ENCODE results near the gene ZNF785.

ZNF785 gene

DNA sequence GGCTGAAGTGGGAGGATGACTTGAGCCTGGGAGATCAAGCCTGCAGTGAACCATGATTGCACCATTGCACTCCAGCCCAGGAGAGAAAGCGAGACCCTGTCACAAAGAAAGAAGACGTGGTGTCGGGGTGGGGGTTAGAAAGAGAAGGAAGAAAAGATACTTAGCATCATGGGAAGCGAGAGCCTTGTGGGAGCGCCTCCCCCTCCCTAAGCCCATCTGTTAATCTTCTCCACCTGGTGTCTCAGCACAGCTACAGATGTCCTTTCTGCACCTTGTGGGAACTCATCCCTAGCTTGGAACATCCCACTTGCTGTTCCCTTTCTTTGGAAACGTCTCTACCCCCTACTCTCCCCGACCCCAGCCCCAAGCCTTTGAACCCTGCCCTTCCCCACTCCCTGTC is 20.0 kb downstream of the ZNF785 start:
- TF ChIP-seq POLR2A (IDR thresholded peaks at IDR 0.05; ENCODE audit: low read length): no peak
- no peak for TF ChIP-seq GATA1 (IDR thresholded peaks at IDR 0.05; ENCODE audit: low read depth, low read length)
- no peak for DNase-seq

- DNase-seq: no peak
- TF ChIP-seq POLR2A (IDR thresholded peaks at IDR 0.05; ENCODE audit: low read length) (no peak), GATA1 (IDR thresholded peaks at IDR 0.05; ENCODE audit: low read depth, low read length) (no peak)
Measured at GRCh38 chr16:30562021-30562420, 23.5 kb downstream of the ZNF785 start.

DNA sequence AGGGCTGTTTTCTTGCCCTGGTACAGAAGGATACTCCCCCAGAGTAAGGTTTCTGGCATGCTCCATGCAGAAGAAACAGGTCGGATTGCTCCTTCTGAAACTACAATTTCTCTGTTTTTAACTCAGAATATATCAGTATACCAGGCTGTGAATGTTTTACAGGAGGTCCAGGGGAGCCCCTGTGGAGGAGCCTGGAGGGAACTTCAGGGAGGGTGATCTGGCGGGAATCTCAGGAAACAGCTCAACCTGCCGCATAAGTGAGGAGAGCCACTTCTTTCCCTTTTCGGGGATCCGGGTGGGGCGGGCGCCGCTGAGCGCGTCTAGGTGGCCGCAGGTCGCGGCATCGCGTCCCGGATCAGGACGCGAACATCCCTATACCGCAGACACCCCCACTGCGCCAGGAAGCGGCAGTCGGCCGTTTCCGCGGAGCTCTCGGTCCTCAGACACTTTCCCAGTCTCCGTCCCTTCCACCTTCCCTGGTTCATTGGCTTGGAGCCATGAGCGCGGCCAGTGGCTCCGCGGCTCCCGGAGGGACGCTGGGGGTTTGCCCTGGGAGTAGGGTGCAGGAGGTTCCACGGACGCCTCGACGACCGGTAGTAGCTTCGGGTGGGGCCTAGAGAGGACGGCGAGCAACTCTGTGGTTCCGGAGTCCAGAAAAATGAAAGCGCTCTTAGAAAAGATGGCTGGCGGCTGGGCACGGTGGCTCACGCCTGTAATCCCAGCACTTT is 24.2 kb downstream of the ZNF785 start:
- no peak for TF ChIP-seq GATA1 (IDR thresholded peaks at IDR 0.05; ENCODE audit: low read depth, low read length)
- TF ChIP-seq POLR2A (IDR thresholded peaks at IDR 0.05; ENCODE audit: low read length): peak; percentile 34
- no peak for DNase-seq

- DNase-seq: no peak
- TF ChIP-seq POLR2A (IDR thresholded peaks at IDR 0.05; ENCODE audit: low read length): no peak
- TF ChIP-seq GATA1 (IDR thresholded peaks at IDR 0.05; ENCODE audit: low read depth, low read length): no peak
Measured at GRCh38 chr16:30559690-30560089, 25.8 kb downstream of the ZNF785 start.

- TF ChIP-seq POLR2A (IDR thresholded peaks at IDR 0.05; ENCODE audit: low read length): no peak
- no peak for TF ChIP-seq GATA1 (IDR thresholded peaks at IDR 0.05; ENCODE audit: low read depth, low read length)
- no peak for DNase-seq
Measured at GRCh38 chr16:30558789-30559377, 26.6 kb downstream of the ZNF785 start.

- TF ChIP-seq GATA1 (IDR thresholded peaks at IDR 0.05; ENCODE audit: low read depth, low read length): no peak
- peak; percentile 58 for TF ChIP-seq POLR2A (IDR thresholded peaks at IDR 0.05; ENCODE audit: low read length)
- DNase-seq: peak; percentile 98 to 99
Measured at GRCh38 chr16:30557957-30558788, 27.3 kb downstream of the ZNF785 start, which contains the start of gene ZNF764. Gene ZNF764, minus strand, starts transcription at chr16:30558374. Its CDS starts 192 bp downstream, at chr16:30558182.

- TF ChIP-seq GATA1 (IDR thresholded peaks at IDR 0.05; ENCODE audit: low read depth, low read length): no peak
- no peak for TF ChIP-seq POLR2A (IDR thresholded peaks at IDR 0.05; ENCODE audit: low read length)
- no peak for DNase-seq
Measured at GRCh38 chr16:30557707-30557956, 27.9 kb downstream of the ZNF785 start.

DNA sequence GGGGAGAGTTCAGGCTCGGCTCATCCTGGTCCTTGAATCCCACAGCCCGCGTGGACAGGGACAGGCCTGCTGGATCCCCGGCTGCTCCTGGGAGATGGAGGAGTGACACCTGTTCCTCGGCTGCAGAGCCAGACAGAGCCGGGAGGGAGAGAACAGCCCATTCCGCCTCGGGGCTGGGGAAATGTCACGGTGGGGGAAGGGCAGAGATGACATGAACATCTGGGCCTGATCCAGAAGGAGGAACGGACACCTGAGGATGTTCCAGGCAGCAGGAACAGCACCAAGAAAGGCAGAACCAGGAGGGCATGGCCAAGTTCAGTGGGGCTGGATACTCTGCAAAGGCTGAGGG is 29.4 kb downstream of the ZNF785 start:
- no peak for DNase-seq
- TF ChIP-seq GATA1 (IDR thresholded peaks at IDR 0.05; ENCODE audit: low read depth, low read length) (no peak), POLR2A (IDR thresholded peaks at IDR 0.05; ENCODE audit: low read length) (no peak)

- no peak for DNase-seq
- no peak for TF ChIP-seq GATA1 (IDR thresholded peaks at IDR 0.05; ENCODE audit: low read depth, low read length)
- no peak for TF ChIP-seq POLR2A (IDR thresholded peaks at IDR 0.05; ENCODE audit: low read length)
Measured at GRCh38 chr16:30555315-30556124, 30.0 kb downstream of the ZNF785 start.

DNA sequence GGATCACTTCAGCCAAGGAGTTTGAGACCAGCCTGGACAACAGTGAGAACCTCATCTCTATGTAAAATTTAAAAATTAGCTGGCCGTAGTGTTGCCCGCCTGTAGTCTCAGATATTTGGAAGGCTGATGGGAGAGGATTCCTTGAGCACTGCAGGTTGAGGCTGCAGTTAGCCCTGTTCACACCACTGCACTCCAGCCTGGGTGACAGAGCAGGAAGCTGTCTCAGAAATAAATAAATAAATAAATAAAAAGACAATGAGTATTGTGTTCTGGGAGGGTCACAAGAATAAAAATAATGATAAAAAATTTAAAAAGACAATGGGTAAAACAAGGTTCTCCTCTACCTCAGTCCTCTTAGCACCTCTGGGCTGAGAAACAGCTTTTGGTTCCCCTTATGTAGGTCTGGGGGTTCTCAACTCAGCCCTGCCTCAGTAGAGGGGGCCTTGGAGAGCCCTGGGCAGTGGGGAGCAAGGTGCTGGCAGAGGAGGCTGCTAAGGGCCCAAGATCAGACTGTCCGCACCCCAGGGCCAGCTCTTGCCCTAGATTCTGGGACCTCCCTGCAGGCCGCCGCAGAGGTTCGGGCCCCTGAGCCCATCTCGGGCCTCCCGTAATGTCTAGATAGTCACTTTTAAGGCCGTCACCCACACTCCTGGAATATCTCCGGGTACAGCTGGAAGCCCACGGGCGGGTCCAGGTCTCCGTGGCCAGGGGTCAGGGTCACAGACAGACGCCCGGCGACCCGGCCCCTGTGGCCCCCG is 30.8 kb downstream of the ZNF785 start:
- TF ChIP-seq GATA1 (IDR thresholded peaks at IDR 0.05; ENCODE audit: low read depth, low read length) (no peak), POLR2A (IDR thresholded peaks at IDR 0.05; ENCODE audit: low read length) (no peak)

GRCh38 chr16:30553393-30553899 is 32.1 kb downstream of the ZNF785 start:
- no peak for DNase-seq
- TF ChIP-seq POLR2A (IDR thresholded peaks at IDR 0.05; ENCODE audit: low read length) (no peak), GATA1 (IDR thresholded peaks at IDR 0.05; ENCODE audit: low read depth, low read length) (no peak)

More for the DNA sequence above, 30.8 kb downstream of the ZNF785 start:
- no peak for DNase-seq

- peak; percentile 19 for TF ChIP-seq POLR2A (IDR thresholded peaks at IDR 0.05; ENCODE audit: low read length)
- TF ChIP-seq GATA1 (IDR thresholded peaks at IDR 0.05; ENCODE audit: low read depth, low read length): no peak
- no peak for DNase-seq
Measured at GRCh38 chr16:30552956-30553355, 32.5 kb downstream of the ZNF785 start.

- no peak for DNase-seq
- TF ChIP-seq GATA1 (IDR thresholded peaks at IDR 0.05; ENCODE audit: low read depth, low read length) (no peak), POLR2A (IDR thresholded peaks at IDR 0.05; ENCODE audit: low read length) (no peak)
Measured at GRCh38 chr16:30551781-30552180, 33.7 kb downstream of the ZNF785 start.
